K562 (cell line): Measurements from ENCODE around the gene TLCD5. TPM values are rescaled to one million over a fixed set of nuclear protein-coding genes. Genes with fewer than 3 reads are reported as not detected.

Experiments
- ATAC-seq: fragments of 200-7000 bp; cut with Tn5 transposase; 3 replicates; pipeline ENCODE4 v1.9.1; 2020; ENCODE audit warnings: moderate library complexity
- BruUV-seq: library from RNA; stranded (reverse); fragments of 400-500 nt; replicated peaks from 2 replicates; lab custom pipeline; 2021; lab: Mats Ljungman, UMichigan
- CTCF ChIA-PET: fragments of 300-600 bp; formaldehyde crosslinking; extraction: SDS; loops from one replicate; lab custom pipeline; 2021; ENCODE audit warnings: low intra/inter-chr PET ratio; lab: Yijun Ruan, JAX
- POLR2A ChIA-PET: fragments of 300-600, 350-650 bp; sonication (Branson Sonifier 250); formaldehyde crosslinking; extraction: SDS; loops from one replicate; lab custom pipeline; 2021; ENCODE audit warnings: antibody characterized with exemption, inconsistent platforms; lab: Yijun Ruan, JAX
- DNase-seq, 4 experiments: peaks; one replicate each; pipeline versions ENCODE4 v3.0.0 to v3.0.0-alpha.2; 2011 to 2018; ENCODE audit warnings: low spot score in 3 of 4, mixed read lengths in 3 of 4; ENCODE audit errors: extremely low read depth in 1 of 4
- FAIRE-seq: peaks from 2 replicates; lab custom pipeline; 2011; peaks lifted over from hg19 to GRCh38; lab: Jason Lieb, UNC
- H2AFZ ChIP-seq: 2 replicates; pipeline ENCODE4 v1.6.0; 2011; ENCODE audit warnings: low read depth, low read length, control low read depth, inconsistent platforms
- H3K27ac ChIP-seq: fragments of 200-600 bp; 3 replicates; pipeline ENCODE4 v1.8.0; 2011; ENCODE audit warnings: low read depth, mild to moderate bottlenecking, control low read depth, inconsistent platforms, low read length, moderate library complexity, mixed read lengths; ENCODE audit errors: extremely low read depth
- H3K27me3 ChIP-seq, 2 experiments: fragments of 300-600 bp in 1 of 2; 2 replicates in 1 of 2; 3 replicates in 1 of 2; pipeline versions ENCODE4 v1.6.0 to v1.8.0; 2011; ENCODE audit warnings: inconsistent platforms in 2 of 2, low read length in 2 of 2, mild to moderate bottlenecking in 1 of 2, mixed read lengths in 1 of 2, moderate library complexity in 1 of 2; ENCODE audit not compliant: control insufficient read depth in 2 of 2, insufficient read depth in 2 of 2
- H3K36me3 ChIP-seq: fragments of 300-600 bp; 3 replicates; pipeline ENCODE4 v1.8.0; 2011; ENCODE audit warnings: mild to moderate bottlenecking, low read length, inconsistent platforms; ENCODE audit not compliant: control insufficient read depth, insufficient read depth
- H3K4me1 ChIP-seq, 2 experiments: fragments of 200-600 bp in 1 of 2; replicated peaks in 1 of 2; 2 replicates in 1 of 2; 3 replicates in 1 of 2; pipeline versions ENCODE4 v1.5.1 to v1.8.0; 2011; ENCODE audit warnings: inconsistent platforms in 2 of 2, low read length in 2 of 2, mild to moderate bottlenecking in 1 of 2, mixed read lengths in 1 of 2, moderate library complexity in 1 of 2; ENCODE audit not compliant: control insufficient read depth in 2 of 2, insufficient read depth in 2 of 2
- H3K4me2 ChIP-seq: 2 replicates; pipeline ENCODE4 v1.6.1; 2011; ENCODE audit warnings: low read length, control low read depth, inconsistent platforms, mixed read lengths; ENCODE audit not compliant: insufficient read depth
- H3K4me3 ChIP-seq: fragments of 200-600 bp; sonication (generic), shearing (Covaris generic); 2 replicates; pipeline ENCODE4 v1.5.1; 2016; ENCODE audit warnings: control low read depth, inconsistent platforms
- H3K79me2 ChIP-seq: fragments of 200-600 bp; 3 replicates; pipeline ENCODE4 v1.8.0; 2011; ENCODE audit warnings: low read length, inconsistent platforms; ENCODE audit not compliant: control insufficient read depth, insufficient read depth
- H3K9ac ChIP-seq, 2 experiments: 2 replicates each; pipeline versions ENCODE4 v1.6.0 to v1.6.1; 2011; ENCODE audit warnings: low read depth in 2 of 2, low read length in 2 of 2, control low read depth in 1 of 2, inconsistent platforms in 1 of 2, mild to moderate bottlenecking in 1 of 2, mixed read lengths in 1 of 2; ENCODE audit not compliant: insufficient read depth in 1 of 2
- H3K9me1 ChIP-seq: one replicate; pipeline ENCODE4 v1.6.0; 2011; ENCODE audit warnings: inconsistent platforms, mild to moderate bottlenecking, low read length, moderate library complexity; ENCODE audit not compliant: control insufficient read depth, insufficient read depth
- H3K9me3 ChIP-seq: replicated peaks from 2 replicates; pipeline ENCODE4 v1.5.1; 2011; ENCODE audit warnings: low read depth, low read length, inconsistent platforms; ENCODE audit not compliant: control insufficient read depth, insufficient read depth
- H4K20me1 ChIP-seq: replicated peaks from 2 replicates; pipeline ENCODE4 v1.6.1; 2011; ENCODE audit warnings: low read length, inconsistent platforms, mixed read lengths; ENCODE audit not compliant: control insufficient read depth, insufficient read depth
- BRF1 ChIP-seq: IDR thresholded peaks from 3 replicates; pipeline ENCODE4 v1.6.1; 2011; ENCODE audit warnings: borderline replicate concordance, mild to moderate bottlenecking; ENCODE audit not compliant: insufficient read length; ENCODE audit errors: extremely low read depth
- ETS2 ChIP-seq: IDR thresholded peaks from 2 replicates; pipeline ENCODE4 v1.6.1; 2016; ENCODE audit warnings: borderline replicate concordance, missing genetic modification characterization, mild to moderate bottlenecking, moderate library complexity, missing compliant biosample characterization; ENCODE audit not compliant: poor library complexity, severe bottlenecking
- FOXP1 ChIP-seq: sonication (generic); formaldehyde crosslinking; IDR thresholded peaks from 2 replicates; pipeline ENCODE4 v1.8.0; 2022; ENCODE audit warnings: mild to moderate bottlenecking, missing genetic modification reagents
- GTF3C2 ChIP-seq: IDR thresholded peaks from 3 replicates; pipeline ENCODE4 v1.6.1; 2011; ENCODE audit warnings: borderline replicate concordance, mild to moderate bottlenecking, moderate library complexity; ENCODE audit not compliant: insufficient read length; ENCODE audit errors: extremely low read depth
- KHSRP ChIP-seq: fragments of 450-650 bp; IDR thresholded peaks from 2 replicates; pipeline ENCODE4 v1.6.1; 2017
- PURB ChIP-seq: sonication (generic); formaldehyde crosslinking; IDR thresholded peaks from 2 replicates; pipeline ENCODE4 v1.9.0; 2021; ENCODE audit warnings: low read depth, mild to moderate bottlenecking, missing genetic modification reagents
- SRF ChIP-seq, 2 experiments: fragments of 250-450, 450-650 bp in 1 of 2; sonication (Bioruptor Pico) in 1 of 2; sonication (generic) in 1 of 2; formaldehyde crosslinking; IDR thresholded peaks; 2 replicates each; pipeline versions ENCODE4 v1.5.0 to v1.5.1; 2020 to 2022; ENCODE audit warnings: mild to moderate bottlenecking in 1 of 2, missing genetic modification reagents in 1 of 2
- ZNF444 ChIP-seq: fragments of 250-450 bp; sonication (Bioruptor Pico); IDR thresholded peaks from 2 replicates; pipeline ENCODE4 v1.4.0; 2020; ENCODE audit warnings: mild to moderate bottlenecking, moderate library complexity
- WGBS: fragments of 100-300 bp; shearing (Covaris generic); methylation state at CpG from one replicate; pipeline ENCODE4 v1.1.6; 2016; ENCODE audit warnings: low coverage, mixed read lengths; ENCODE audit not compliant: insufficient coverage; ENCODE audit errors: missing lambda C conversion rate; 5-methylcytosine and 5-hydroxymethylcytosine counted together
- in situ Hi-C: fragments of 300-500 bp; cut with MboI; formaldehyde crosslinking; loops from 4 replicates; pipeline ENCODE4 v1.15.0; 2018; ENCODE audit warnings: inconsistent platforms, mixed read lengths
- intact Hi-C: fragments of 100-400 bp; cut with micrococcal nuclease; formaldehyde crosslinking; loops from 2 replicates; pipeline ENCODE4 v1.14.2; 2022
- polyA plus RNA-seq, 8 experiments: library from polyadenylated mRNA; depleted of rRNA in 4 of 8; stranded (reverse) in 5 of 8; unstranded in 3 of 8; fragments of >200 nt; fragmentation: Nextera tagmentation in 2 of 8; fragmentation: Illumina TruSeq in 1 of 8; extraction: Ambion mirVana in 2 of 8; extraction: Trizol in 1 of 8; gene quantifications; 2 replicates each; pipeline versions ENCODE4 v1.2.1 to v1.2.3, GENCODE V29; 2011 to 2014; ENCODE audit warnings: inconsistent platforms in 1 of 8, missing spikeins in 1 of 8
- total RNA-seq, 7 experiments: library from RNA; depleted of rRNA in 6 of 7; stranded (reverse); fragments of >200 nt in 6 of 7; fragmentation: Illumina TruSeq in 2 of 7; extraction: Trizol in 2 of 7; gene quantifications; 2 replicates each; pipeline versions ENCODE4 v1.2.1 to v1.2.3, GENCODE V29; 2011 to 2021; ENCODE audit warnings: low replicate concordance in 1 of 7
- TF ChIP-seq, protein P1 (sequence below): fragments of 450-650 bp; formaldehyde crosslinking; IDR thresholded peaks from 2 replicates; pipeline ENCODE4 v1.4.0; 2020; ENCODE audit warnings: mild to moderate bottlenecking
- TF ChIP-seq, protein P2 (sequence below): fragments of 450-650 bp; IDR thresholded peaks from 2 replicates; pipeline ENCODE4 v1.7.0; 2016; ENCODE audit warnings: borderline replicate concordance

Gene TLCD5
- total and polyA plus RNA-seq, 9 of the 15 experiments (the other 6 are each of a cell fraction or from before 2014, with no cell fraction given) = 0.94 to 5.1 (median 1.6) TPM

- no peaks in the 10 kb centered on the region for H3K9me3 ChIP-seq
- DNase-seq (no peak), ATAC-seq (no peak), FAIRE-seq (no peak)
- ChIA-PET CTCF (no interaction called here), POLR2A (interaction anchor here (1.2 kb wide), 1 partner anchor 15 kb away, joined by 4 read pairs; no protein-coding TSS in a partner anchor)
- in situ Hi-C loops = no loop called here
- no peak overlapping the region for H3K9ac ChIP-seq
- H3K27ac ChIP-seq = no peak overlapping the region
- H3K36me3 ChIP-seq = no peaks in the 10 kb centered on the region; the same call in 1 of the 3 replicates
- H3K4me2 ChIP-seq = no peak overlapping the region
- H3K9me1 ChIP-seq = no peaks in the 10 kb centered on the region
- intact Hi-C loops = no loop called here
- H3K4me3 ChIP-seq = no peak overlapping the region
- 89% methylated on average over 6 of the region's 6 CpGs for WGBS
- BruUV-seq = no TSS peak
- H3K27me3 ChIP-seq = no peaks in the 10 kb centered on the region
- TF ChIP-seq BRF1 = no peak
- TF ChIP-seq FOXP1 (CRISPR knock-in tag) = no peak
- no peak for TF ChIP-seq GTF3C2
- no peak for TF ChIP-seq ZNF444 (CRISPR knock-in tag)
- TF ChIP-seq, protein P1, sequence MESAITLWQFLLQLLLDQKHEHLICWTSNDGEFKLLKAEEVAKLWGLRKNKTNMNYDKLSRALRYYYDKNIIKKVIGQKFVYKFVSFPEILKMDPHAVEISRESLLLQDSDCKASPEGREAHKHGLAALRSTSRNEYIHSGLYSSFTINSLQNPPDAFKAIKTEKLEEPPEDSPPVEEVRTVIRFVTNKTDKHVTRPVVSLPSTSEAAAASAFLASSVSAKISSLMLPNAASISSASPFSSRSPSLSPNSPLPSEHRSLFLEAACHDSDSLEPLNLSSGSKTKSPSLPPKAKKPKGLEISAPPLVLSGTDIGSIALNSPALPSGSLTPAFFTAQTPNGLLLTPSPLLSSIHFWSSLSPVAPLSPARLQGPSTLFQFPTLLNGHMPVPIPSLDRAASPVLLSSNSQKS (CRISPR knock-in tag) = no peak
- TF ChIP-seq KHSRP = no peak
- no peak for TF ChIP-seq PURB (CRISPR knock-in tag)
- TF ChIP-seq SRF (CRISPR knock-in tag; IDR thresholded peaks at IDR 0.05) = no peak
- no peak for TF ChIP-seq ETS2 (tag)
- TF ChIP-seq, protein P2, sequence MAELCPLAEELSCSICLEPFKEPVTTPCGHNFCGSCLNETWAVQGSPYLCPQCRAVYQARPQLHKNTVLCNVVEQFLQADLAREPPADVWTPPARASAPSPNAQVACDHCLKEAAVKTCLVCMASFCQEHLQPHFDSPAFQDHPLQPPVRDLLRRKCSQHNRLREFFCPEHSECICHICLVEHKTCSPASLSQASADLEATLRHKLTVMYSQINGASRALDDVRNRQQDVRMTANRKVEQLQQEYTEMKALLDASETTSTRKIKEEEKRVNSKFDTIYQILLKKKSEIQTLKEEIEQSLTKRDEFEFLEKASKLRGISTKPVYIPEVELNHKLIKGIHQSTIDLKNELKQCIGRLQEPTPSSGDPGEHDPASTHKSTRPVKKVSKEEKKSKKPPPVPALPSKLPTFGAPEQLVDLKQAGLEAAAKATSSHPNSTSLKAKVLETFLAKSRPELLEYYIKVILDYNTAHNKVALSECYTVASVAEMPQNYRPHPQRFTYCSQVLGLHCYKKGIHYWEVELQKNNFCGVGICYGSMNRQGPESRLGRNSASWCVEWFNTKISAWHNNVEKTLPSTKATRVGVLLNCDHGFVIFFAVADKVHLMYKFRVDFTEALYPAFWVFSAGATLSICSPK = no peak
- H4K20me1 ChIP-seq = peaks cover 23% of the 10 kb centered on the region
- H3K79me2 ChIP-seq = peaks cover 94% of the 10 kb centered on the region
- H2AFZ ChIP-seq = no peak overlapping the region
- H3K4me1 ChIP-seq = peaks cover 2 to 4% of the 10 kb centered on the region in 2 experiments; a peak in 3 of 5 replicates
Measured at GRCh38 chr11:120357620-120358019, 32.5 kb downstream of the TLCD5 start.
